DND-41 (cell line): ENCODE results near the gene CNTRL.

ENCODE experiments used
- ATAC-seq: fragments of 200-7000 bp; cut with Tn5 transposase; 3 replicates; pipeline ENCODE4 v1.9.1; 2021; ENCODE audit warnings: low read depth; ENCODE audit not compliant: insufficient read depth
- DNase-seq: peaks from one replicate; pipeline ENCODE4 v3.0.0-alpha.2; 2020
- H2AFZ ChIP-seq: 2 replicates; pipeline ENCODE4 v1.6.0; 2012; ENCODE audit warnings: low read depth, low read length
- H3K27ac ChIP-seq: 2 replicates; pipeline ENCODE4 v1.5.1; 2012; ENCODE audit warnings: low read length, inconsistent platforms
- H3K27me3 ChIP-seq: fragments of 200-600 bp; sonication (generic); 2 replicates; pipeline ENCODE4 v1.6.0; 2012; ENCODE audit warnings: low read length, mild to moderate bottlenecking, inconsistent platforms; ENCODE audit not compliant: insufficient read depth, poor library complexity
- H3K36me3 ChIP-seq: 2 replicates; pipeline ENCODE4 v1.5.1; 2012; ENCODE audit warnings: low read length, inconsistent platforms; ENCODE audit not compliant: insufficient read depth
- H3K4me1 ChIP-seq: 2 replicates; pipeline ENCODE4 v1.5.1; 2012; ENCODE audit warnings: mild to moderate bottlenecking, low read length; ENCODE audit not compliant: insufficient read depth
- H3K4me2 ChIP-seq: 2 replicates; pipeline ENCODE4 v1.6.0; 2012; ENCODE audit warnings: mild to moderate bottlenecking, moderate library complexity, low read length, inconsistent platforms; ENCODE audit not compliant: insufficient read depth
- H3K4me3 ChIP-seq, 2 experiments: fragments of 200-600 bp in 1 of 2; shearing (Covaris generic) in 1 of 2; 2 replicates each; pipeline ENCODE4 v1.5.1; 2012 to 2016; ENCODE audit warnings: inconsistent platforms in 2 of 2, low read length in 2 of 2, mild to moderate bottlenecking in 2 of 2, low read depth in 1 of 2, moderate library complexity in 1 of 2
- H3K79me2 ChIP-seq: 2 replicates; pipeline ENCODE4 v1.6.0; 2012; ENCODE audit warnings: low read length, inconsistent platforms; ENCODE audit not compliant: insufficient read depth
- H3K9ac ChIP-seq: 2 replicates; pipeline ENCODE4 v1.6.0; 2012; ENCODE audit warnings: low read depth, mild to moderate bottlenecking, inconsistent platforms, low read length, moderate library complexity
- H3K9me3 ChIP-seq: 2 replicates; pipeline ENCODE4 v1.5.1; 2012; ENCODE audit warnings: low read length, moderate library complexity, mild to moderate bottlenecking, inconsistent platforms; ENCODE audit not compliant: insufficient read depth, severe bottlenecking
- H4K20me1 ChIP-seq: 2 replicates; pipeline ENCODE4 v1.6.0; 2012; ENCODE audit warnings: low read length; ENCODE audit not compliant: insufficient read depth
- EZH2 ChIP-seq: IDR thresholded peaks from 3 replicates; pipeline ENCODE4 v1.6.1; 2012; ENCODE audit warnings: borderline replicate concordance, low read depth, mild to moderate bottlenecking, moderate library complexity, low read length, inconsistent platforms; ENCODE audit not compliant: severe bottlenecking
- TF ChIP-seq, protein P1 (sequence below): IDR thresholded peaks from 2 replicates; pipeline ENCODE4 v1.5.1; 2012; ENCODE audit warnings: borderline replicate concordance, low read length, moderate library complexity, mild to moderate bottlenecking; ENCODE audit not compliant: poor library complexity, severe bottlenecking; ENCODE audit errors: extremely low read depth

CNTRL gene

DNA sequence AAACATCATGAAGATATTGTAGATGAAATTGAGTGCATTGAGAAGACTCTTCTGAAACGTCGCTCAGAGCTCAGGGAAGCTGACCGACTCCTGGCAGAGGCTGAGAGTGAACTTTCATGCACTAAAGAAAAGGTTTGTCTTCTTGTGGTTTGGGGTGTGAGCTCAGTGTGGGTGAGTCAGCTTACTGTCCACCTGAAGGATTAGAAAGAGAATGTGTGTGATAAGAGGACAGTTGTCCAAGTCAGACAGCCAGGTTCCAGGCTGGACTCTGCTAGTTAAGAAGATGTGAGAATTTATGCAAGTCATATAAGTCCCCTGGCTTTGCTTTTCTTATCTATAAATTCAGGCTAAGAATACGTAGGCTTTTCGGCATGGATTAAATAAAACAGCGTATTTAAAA lies 80.0 kb downstream of the CNTRL start:
- Histone ChIP-seq H3K27me3 (no peaks in the 10 kb centered on the region), H3K4me1 (no peaks in the 10 kb centered on the region)
- ATAC-seq = no peak

DNA sequence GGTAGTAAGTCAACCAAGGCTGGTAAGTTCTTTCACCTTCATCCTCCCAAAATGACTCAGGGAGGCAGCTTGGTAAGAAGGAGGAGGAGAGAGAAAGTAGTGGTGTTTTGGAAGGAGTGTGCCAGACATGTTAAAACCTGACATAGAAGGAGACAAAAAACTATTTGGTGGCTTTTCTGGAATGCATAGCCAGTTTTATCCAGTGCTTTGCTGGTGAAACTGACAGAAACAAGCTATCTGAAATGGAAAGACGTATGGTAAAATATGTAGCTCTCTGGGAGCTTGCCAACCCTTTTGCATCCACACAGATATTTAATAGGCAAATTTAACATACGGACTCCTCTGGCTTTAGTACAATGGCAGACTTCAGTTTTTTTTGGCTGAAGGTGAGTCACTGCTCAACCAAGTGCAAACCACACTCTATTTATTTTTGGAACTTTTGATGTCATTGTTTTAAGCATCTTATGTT lies 81.5 kb downstream of the CNTRL start:
- Histone ChIP-seq H3K4me3 (no peak overlapping the region), H3K36me3 (peaks cover 90% of the 10 kb centered on the region), H3K4me2 (no peak overlapping the region)

More for the DNA sequence above, 80.0 kb downstream of the CNTRL start:
- no peak for TF ChIP-seq EZH2
- TF ChIP-seq, protein P1, sequence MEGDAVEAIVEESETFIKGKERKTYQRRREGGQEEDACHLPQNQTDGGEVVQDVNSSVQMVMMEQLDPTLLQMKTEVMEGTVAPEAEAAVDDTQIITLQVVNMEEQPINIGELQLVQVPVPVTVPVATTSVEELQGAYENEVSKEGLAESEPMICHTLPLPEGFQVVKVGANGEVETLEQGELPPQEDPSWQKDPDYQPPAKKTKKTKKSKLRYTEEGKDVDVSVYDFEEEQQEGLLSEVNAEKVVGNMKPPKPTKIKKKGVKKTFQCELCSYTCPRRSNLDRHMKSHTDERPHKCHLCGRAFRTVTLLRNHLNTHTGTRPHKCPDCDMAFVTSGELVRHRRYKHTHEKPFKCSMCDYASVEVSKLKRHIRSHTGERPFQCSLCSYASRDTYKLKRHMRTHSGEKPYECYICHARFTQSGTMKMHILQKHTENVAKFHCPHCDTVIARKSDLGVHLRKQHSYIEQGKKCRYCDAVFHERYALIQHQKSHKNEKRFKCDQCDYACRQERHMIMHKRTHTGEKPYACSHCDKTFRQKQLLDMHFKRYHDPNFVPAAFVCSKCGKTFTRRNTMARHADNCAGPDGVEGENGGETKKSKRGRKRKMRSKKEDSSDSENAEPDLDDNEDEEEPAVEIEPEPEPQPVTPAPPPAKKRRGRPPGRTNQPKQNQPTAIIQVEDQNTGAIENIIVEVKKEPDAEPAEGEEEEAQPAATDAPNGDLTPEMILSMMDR = no peak
- H2AFZ ChIP-seq = no peak overlapping the region
- H3K4me2 ChIP-seq = no peak overlapping the region
- H3K36me3 ChIP-seq = peaks cover 91% of the 10 kb centered on the region
- no peaks in the 10 kb centered on the region for H4K20me1 ChIP-seq
- H3K79me2 ChIP-seq = no peaks in the 10 kb centered on the region
- H3K27ac ChIP-seq = no peak overlapping the region
- H3K9me3 ChIP-seq = no peaks in the 10 kb centered on the region
- no peak overlapping the region for H3K4me3 ChIP-seq
- H3K9ac ChIP-seq = no peak overlapping the region
- DNase-seq = no peak

DNA sequence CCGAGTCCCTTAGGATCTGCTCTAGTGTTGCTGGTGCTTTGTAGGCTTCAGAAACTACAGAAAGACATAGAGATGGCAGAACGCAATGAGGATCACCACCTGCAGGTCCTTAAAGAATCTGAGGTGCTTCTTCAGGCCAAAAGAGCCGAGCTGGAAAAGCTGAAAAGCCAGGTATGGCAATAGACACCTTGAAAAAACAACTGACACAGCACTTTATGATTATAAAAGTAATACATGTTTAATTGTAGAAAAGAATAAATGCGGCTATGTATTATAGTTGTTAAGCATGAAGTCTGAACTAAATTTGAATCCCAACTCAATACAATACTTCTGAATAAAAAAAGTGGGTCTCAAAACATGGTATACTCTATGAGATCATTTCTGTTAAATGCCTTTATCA lies 83.2 kb downstream of the CNTRL start:
- ATAC-seq = no peak
- Histone ChIP-seq H3K4me3 (no peak overlapping the region), H3K27ac (no peak overlapping the region), H3K27me3 (no peaks in the 10 kb centered on the region), H2AFZ (no peak overlapping the region), H3K9ac (no peak overlapping the region), H4K20me1 (no peaks in the 10 kb centered on the region), H3K79me2 (no peaks in the 10 kb centered on the region), H3K36me3 (peaks cover 91% of the 10 kb centered on the region), H3K9me3 (no peaks in the 10 kb centered on the region), H3K4me2 (no peak overlapping the region), H3K4me1 (no peaks in the 10 kb centered on the region)
- no peak for DNase-seq
- TF ChIP-seq EZH2 = no peak
- TF ChIP-seq, protein P1 = no peak

More for the DNA sequence above, 81.5 kb downstream of the CNTRL start:
- DNase-seq = no peak
- no peak overlapping the region for H3K27ac ChIP-seq
- TF ChIP-seq EZH2 = no peak
- TF ChIP-seq, protein P1 = no peak
- ATAC-seq = no peak
- no peaks in the 10 kb centered on the region for H3K79me2 ChIP-seq
- H3K9me3 ChIP-seq = no peaks in the 10 kb centered on the region
- H3K27me3 ChIP-seq = no peaks in the 10 kb centered on the region
- H3K9ac ChIP-seq = no peak overlapping the region
- H3K4me1 ChIP-seq = no peaks in the 10 kb centered on the region
- no peaks in the 10 kb centered on the region for H4K20me1 ChIP-seq
- H2AFZ ChIP-seq = no peak overlapping the region

DNA sequence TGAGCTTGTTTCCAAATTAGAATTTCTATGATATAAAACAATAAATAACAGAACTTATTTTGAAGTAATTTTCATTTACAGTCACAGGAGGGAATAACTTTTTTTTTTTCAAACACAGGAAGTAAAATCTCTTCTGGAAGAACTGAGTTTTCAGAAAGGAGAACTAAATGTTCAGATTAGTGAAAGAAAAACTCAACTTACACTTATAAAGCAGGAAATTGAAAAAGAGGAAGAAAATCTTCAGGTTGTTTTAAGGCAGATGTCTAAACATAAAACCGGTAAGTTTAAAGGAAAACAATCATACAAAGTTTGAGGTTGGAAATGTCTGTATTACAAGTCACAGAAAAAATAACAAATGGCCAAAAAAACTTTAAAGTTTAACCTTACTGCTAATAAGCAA lies 85.3 kb downstream of the CNTRL start:
- Histone ChIP-seq H3K4me1 (no peaks in the 10 kb centered on the region), H3K4me2 (no peak overlapping the region), H3K36me3 (peaks cover 86% of the 10 kb centered on the region), H3K9me3 (no peaks in the 10 kb centered on the region), H2AFZ (no peak overlapping the region), H3K4me3 (no peak overlapping the region), H4K20me1 (no peaks in the 10 kb centered on the region), H3K79me2 (no peaks in the 10 kb centered on the region), H3K9ac (no peak overlapping the region), H3K27me3 (no peaks in the 10 kb centered on the region), H3K27ac (no peak overlapping the region)
- TF ChIP-seq, protein P1 = no peak
- TF ChIP-seq EZH2 = no peak
- ATAC-seq (no peak), DNase-seq (no peak)
